Sigmoid colon (tissue), 4 donors: ENCODE data around the gene PIP5KL1.

ENCODE experiments used
- CTCF ChIP-seq, 4 experiments: fragments of 450-650 bp in 3 of 4; fragments of 200-600 bp in 1 of 4; IDR thresholded peaks; one replicate each; pipeline ENCODE4 v1.5.1; 2016 to 2019; ENCODE audit warnings: antibody characterized with exemption in 4 of 4, mild to moderate bottlenecking in 3 of 4, moderate library complexity in 2 of 4
- EP300 ChIP-seq, 4 donors: sonication (generic); formaldehyde crosslinking; IDR thresholded peaks; one replicate each; pipeline ENCODE4 v1.6.1; 2017; ENCODE audit warnings: antibody characterized with exemption in 4 of 4
- POLR2A ChIP-seq, 2 donors: fragments of 450-650 bp; IDR thresholded peaks; one replicate each; pipeline ENCODE4 v1.6.1; 2016; ENCODE audit warnings: antibody characterized with exemption in 2 of 2, mild to moderate bottlenecking in 2 of 2, moderate library complexity in 2 of 2
- POLR2AphosphoS5 ChIP-seq, 4 donors: sonication (generic); formaldehyde crosslinking; IDR thresholded peaks; one replicate each; pipeline ENCODE4 v1.6.1; 2017; ENCODE audit warnings: antibody characterized with exemption in 4 of 4

- TF ChIP-seq CTCF (IDR thresholded peaks at IDR 0.05) (no peak), POLR2A (IDR thresholded peaks at IDR 0.05) (no peak), EP300 (IDR thresholded peaks at IDR 0.05) (no peak), POLR2AphosphoS5 (IDR thresholded peaks at IDR 0.05) (no peak)
Observed at GRCh38 chr9:127963041-127963358, 32.4 kb upstream of the PIP5KL1 start.
